Lower leg skin (tissue), 4 donors: Measurements from ENCODE around the gene USP49. TPM values are rescaled to one million over a fixed set of nuclear protein-coding genes. Genes with fewer than 3 reads are reported as not detected.
A peak's percentile ranks its signal among the peaks of the same experiment; 100 is the strongest.

ENCODE experiments used
- DNase-seq, 2 donors: peaks; one replicate each; pipeline ENCODE4 v3.0.0-alpha.2; 2019; ENCODE audit warnings: low spot score in 2 of 2
- H3K4me3 ChIP-seq: fragments of 200-600 bp; sonication (generic); 2 replicates; pipeline ENCODE4 v1.5.1; 2017; ENCODE audit warnings: mild to moderate bottlenecking, low read depth; ENCODE audit not compliant: poor library complexity, severe bottlenecking
- POLR2A ChIP-seq, 2 donors: fragments of 450-650 bp; IDR thresholded peaks; one replicate each; pipeline ENCODE4 v1.6.1; 2016 to 2017; ENCODE audit warnings: antibody characterized with exemption in 2 of 2, mild to moderate bottlenecking in 1 of 2, moderate library complexity in 1 of 2
- WGBS, 2 donors: methylation state at CpG; one replicate each; pipeline ENCODE4 v1.1.5; 2018; 5-methylcytosine and 5-hydroxymethylcytosine counted together
- intact Hi-C: fragments of 100-400 bp; cut with DNase I; formaldehyde crosslinking; loops from one replicate; pipeline ENCODE4 v1.15.0; 2023; ENCODE audit warnings: low total_unique reads
- total RNA-seq, 4 donors: library from RNA; depleted of rRNA; stranded (reverse); fragments of >200 nt; gene quantifications; one replicate each; pipeline ENCODE4 v1.1.0, GENCODE V29; 2016
- TF ChIP-seq, protein P1 (sequence below), 3 donors: fragments of 450-650 bp; IDR thresholded peaks; one replicate each; pipeline ENCODE4 v1.5.1; 2016; ENCODE audit warnings: antibody characterized with exemption in 3 of 3, mild to moderate bottlenecking in 3 of 3, moderate library complexity in 2 of 3

Gene USP49
- total RNA-seq, 4 donors from 2014 or later, result 2.3 to 7.3 (median 3.7) TPM

DNA sequence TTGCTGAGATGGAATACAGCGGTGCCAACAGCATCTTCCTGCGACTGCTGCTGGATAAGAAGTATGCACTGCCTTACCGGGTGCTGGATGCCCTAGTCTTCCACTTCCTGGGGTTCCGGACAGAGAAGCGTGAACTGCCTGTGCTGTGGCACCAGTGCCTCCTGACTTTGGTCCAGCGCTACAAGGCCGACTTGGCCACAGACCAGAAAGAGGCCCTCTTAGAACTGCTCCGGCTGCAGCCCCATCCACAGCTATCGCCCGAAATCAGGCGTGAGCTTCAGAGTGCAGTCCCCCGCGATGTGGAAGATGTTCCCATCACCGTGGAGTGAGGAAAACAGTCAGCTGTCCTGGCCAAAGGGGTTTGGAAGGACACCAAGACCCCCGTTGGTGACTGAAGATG, 37.2 kb upstream of the USP49 start:
- WGBS, 2 donors, result 91 to 92% methylated on average over 12 to 15 of the region's 15 CpGs
- DNase-seq, result no peak
- intact Hi-C loops, result loop anchor here (10.0 kb wide), 1 partner anchor 242 kb away; the partner anchor contains the start of gene GUCA1A
- TF ChIP-seq POLR2A (IDR thresholded peaks at IDR 0.05), result no peak
- TF ChIP-seq, protein P1, sequence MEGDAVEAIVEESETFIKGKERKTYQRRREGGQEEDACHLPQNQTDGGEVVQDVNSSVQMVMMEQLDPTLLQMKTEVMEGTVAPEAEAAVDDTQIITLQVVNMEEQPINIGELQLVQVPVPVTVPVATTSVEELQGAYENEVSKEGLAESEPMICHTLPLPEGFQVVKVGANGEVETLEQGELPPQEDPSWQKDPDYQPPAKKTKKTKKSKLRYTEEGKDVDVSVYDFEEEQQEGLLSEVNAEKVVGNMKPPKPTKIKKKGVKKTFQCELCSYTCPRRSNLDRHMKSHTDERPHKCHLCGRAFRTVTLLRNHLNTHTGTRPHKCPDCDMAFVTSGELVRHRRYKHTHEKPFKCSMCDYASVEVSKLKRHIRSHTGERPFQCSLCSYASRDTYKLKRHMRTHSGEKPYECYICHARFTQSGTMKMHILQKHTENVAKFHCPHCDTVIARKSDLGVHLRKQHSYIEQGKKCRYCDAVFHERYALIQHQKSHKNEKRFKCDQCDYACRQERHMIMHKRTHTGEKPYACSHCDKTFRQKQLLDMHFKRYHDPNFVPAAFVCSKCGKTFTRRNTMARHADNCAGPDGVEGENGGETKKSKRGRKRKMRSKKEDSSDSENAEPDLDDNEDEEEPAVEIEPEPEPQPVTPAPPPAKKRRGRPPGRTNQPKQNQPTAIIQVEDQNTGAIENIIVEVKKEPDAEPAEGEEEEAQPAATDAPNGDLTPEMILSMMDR (IDR thresholded peaks at IDR 0.05), result no peak
- no peak overlapping the region for H3K4me3 ChIP-seq

DNA sequence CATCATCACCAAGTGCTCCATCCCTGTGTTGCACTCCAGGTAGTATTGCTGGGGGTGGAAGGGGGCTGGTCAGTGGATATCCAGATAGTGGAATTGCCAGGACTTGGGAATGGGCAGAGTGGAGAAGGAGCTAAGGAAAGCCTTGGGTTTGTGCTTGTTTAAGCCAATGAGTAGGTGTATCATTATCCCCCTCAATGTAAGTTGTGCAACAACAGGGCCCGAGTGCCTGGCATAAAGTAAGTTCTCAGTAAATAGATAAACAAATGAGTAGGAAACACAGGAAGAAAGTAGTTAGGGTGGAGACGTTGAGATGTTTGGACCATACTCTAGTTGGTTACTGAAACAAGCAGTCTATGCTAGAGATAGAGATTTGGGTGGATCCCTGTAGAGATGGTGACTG, 36.6 kb upstream of the USP49 start:
- DNase-seq, result no peak
- WGBS, 2 donors, result 43 to 61% methylated on average over 2 of the region's 2 CpGs
- TF ChIP-seq POLR2A (IDR thresholded peaks at IDR 0.05), result no peak
- TF ChIP-seq, protein P1 (IDR thresholded peaks at IDR 0.05), result no peak
- H3K4me3 ChIP-seq, result no peak overlapping the region
- intact Hi-C loops, result loop anchor here (10.0 kb wide), 1 partner anchor 243 kb away; the partner anchor contains the start of gene GUCA1A

GRCh38 chr6:41929924-41930323, 34.7 kb upstream of the USP49 start:
- TF ChIP-seq, protein P1 (IDR thresholded peaks at IDR 0.05), result no peak
- no peak for TF ChIP-seq POLR2A (IDR thresholded peaks at IDR 0.05)
- no peak overlapping the region for H3K4me3 ChIP-seq
- no peak for DNase-seq
- WGBS, 2 donors, result 87 to 88% methylated on average over 6 of the region's 6 CpGs
- intact Hi-C loops, result loop anchor here (10.0 kb wide), 2 partner anchors 145 to 245 kb away; partner anchors contain the start of genes GUCA1A, PRICKLE4 and TOMM6

DNA sequence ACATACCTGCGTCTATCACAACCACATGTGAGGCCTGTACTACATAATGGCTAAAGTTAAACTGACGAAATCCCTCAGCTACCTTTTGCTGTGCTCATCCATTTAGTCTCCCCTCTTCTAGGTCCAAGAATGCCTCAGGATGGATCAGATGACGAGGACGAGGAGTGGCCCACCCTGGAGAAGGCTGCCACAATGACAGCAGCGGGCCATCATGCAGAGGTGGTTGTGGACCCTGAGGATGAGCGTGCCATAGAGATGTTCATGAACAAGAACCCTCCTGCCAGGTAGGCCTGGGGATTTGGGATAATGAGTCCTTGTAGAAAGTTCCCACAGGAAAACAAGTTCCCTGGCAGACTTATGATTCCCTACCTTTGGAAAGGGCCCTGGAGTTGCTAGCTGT, 32.1 kb upstream of the USP49 start:
- 86 to 87% methylated on average over 6 of the region's 6 CpGs for WGBS, 2 donors
- intact Hi-C loops, result loop anchor here (10.0 kb wide), 1 partner anchor 142 kb away; the partner anchor contains the start of genes PRICKLE4 and TOMM6
- TF ChIP-seq, protein P1 (IDR thresholded peaks at IDR 0.05), result no peak
- no peak for TF ChIP-seq POLR2A (IDR thresholded peaks at IDR 0.05)
- no peak for DNase-seq
- H3K4me3 ChIP-seq, result no peak overlapping the region

DNA sequence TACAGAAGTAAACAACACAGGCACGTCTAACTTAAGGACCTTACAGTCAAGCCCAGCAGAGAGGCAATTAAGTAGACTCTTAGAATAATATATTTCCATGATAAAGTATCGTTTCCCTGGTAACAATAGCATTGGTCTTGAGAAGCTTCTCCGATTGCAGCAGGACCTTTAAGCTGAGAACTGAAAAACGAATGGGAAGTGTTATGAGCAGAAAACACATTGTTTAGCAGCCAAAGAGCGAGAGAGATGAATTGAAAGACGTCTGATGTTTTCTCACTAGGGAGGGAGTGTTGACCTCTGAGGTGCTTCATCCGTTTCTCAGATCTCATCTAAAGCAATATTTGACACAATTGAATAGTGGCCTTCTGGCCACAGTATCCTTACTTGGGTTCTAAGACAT, 27.0 kb upstream of the USP49 start:
- 4 to 6% methylated on average over 7 of the region's 7 CpGs for WGBS, 2 donors
- no peak for TF ChIP-seq POLR2A (IDR thresholded peaks at IDR 0.05)
- TF ChIP-seq, protein P1 (IDR thresholded peaks at IDR 0.05), result no peak
- DNase-seq, result no peak
- intact Hi-C loops, result loop anchor here (10.0 kb wide), 1 partner anchor 137 kb away; the partner anchor contains the start of genes PRICKLE4 and TOMM6
- H3K4me3 ChIP-seq, result peak overlapping the region; percentile 91

- no peak for TF ChIP-seq POLR2A (IDR thresholded peaks at IDR 0.05)
- TF ChIP-seq, protein P1 (IDR thresholded peaks at IDR 0.05), result no peak
- WGBS, 2 donors, result 0% methylated on average over 20 of the region's 20 CpGs
- intact Hi-C loops, result loop anchor here (10.0 kb wide), 1 partner anchor 137 kb away; the partner anchor contains the start of genes PRICKLE4 and TOMM6
- no peak for DNase-seq
- peak overlapping the region; percentile 91 for H3K4me3 ChIP-seq
Measured at GRCh38 chr6:41921712-41921998, 26.5 kb upstream of the USP49 start.
